Jurkat, Clone E6-1 (cell line): ENCODE measurements around the gene PDS5A.
"Not testable (repeated sequence)": the region's sequence is repeated elsewhere in the genome, so short reads cannot be mapped to it uniquely, and the experiment has no call there.

Source experiments
- DNase-seq: peaks from one replicate; pipeline ENCODE4 v3.0.0-alpha.2; 2011; ENCODE audit warnings: low read depth, low spot score
- H3K4me3 ChIP-seq: 2 replicates; pipeline ENCODE4 v1.5.1; 2011; ENCODE audit warnings: mild to moderate bottlenecking, low read length, control low read depth, moderate library complexity

The PDS5A gene

DNA sequence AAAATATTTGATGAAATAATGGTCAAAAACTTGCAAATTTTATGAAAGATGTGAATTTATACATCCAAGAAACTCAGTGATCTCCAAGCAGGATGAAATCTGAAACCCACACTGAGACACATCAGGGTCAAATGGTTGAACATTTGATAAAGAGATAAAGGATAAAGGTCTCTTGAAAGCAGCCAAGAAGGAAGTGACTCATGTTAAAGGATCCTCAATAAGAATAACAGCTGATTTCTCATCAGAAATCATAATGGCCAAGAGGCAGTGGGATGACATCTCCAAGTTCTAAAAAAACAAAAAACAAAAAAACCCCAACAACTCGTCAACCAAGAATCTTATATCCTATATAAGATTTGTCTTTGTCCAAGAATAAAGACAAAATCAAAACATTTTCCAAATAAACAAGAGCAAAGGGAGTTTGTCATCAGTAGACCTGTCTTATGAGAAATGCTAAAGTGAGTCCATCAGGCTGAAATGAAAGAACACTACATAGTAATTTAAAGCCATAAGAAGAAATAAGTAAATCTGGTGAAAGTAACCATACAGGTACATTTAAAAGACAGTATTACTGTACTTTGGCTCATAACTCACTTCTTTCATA, 121.7 kb downstream of the PDS5A start:
- no peak overlapping the region for H3K4me3 ChIP-seq
- DNase-seq = no peak

DNA sequence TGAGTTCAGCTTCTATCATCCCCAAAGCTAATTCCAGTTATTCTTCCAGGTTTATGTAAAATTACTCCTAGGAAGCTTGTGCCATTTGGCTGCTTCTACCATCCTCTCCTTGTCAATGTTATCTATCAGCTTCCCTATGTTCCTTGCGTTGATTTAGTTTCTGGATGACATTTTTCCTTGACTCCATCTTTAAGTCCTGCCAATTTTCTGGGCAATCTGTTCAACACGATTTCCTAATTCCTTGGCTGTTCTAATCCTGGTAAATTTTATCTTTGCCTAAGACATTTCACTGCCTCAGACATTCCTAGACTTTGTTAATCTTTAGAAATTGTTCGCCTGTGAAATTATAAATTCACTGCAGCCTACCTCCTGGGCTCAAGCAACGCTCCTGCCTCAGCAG, 125.1 kb downstream of the PDS5A start:
- no peak for DNase-seq
- H3K4me3 ChIP-seq = no peak overlapping the region

DNA sequence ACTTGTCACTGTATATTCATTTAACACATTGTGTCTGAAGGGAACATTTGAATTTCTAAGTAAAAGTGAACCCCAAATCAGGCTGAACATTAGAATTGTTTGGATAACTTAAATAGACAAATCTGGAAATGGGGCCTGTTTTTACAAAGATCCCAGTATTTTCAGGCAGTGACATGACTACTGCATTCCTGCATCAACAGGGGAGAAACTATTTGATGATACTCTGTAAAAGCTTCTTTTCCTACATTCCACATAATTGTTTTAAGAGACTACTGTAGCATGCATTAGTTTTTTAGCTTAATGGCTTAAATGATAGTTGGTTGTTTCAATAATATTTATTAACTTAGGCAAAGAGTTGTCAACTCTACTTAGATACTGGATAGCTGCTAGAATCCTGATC, 127.0 kb downstream of the PDS5A start:
- no peak overlapping the region for H3K4me3 ChIP-seq
- no peak for DNase-seq

DNA sequence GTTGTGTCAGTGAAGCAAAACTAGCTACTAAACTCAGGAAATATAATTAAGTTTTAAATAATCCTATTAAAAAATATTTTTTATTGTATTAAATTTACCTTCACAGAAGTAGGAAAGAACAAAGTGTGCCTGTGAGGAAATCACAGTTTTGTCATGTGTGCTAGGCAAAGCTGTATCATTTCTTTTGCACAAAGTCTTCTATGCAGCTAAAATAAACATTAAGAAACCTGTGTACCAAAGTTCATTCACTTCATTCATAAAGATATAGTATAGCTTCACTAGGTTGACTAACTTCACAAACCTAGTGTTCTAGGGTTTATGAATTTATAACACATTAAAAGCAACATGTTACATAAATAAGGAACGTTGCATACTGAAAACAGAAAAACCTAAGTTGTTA, 131.0 kb downstream of the PDS5A start:
- H3K4me3 ChIP-seq = no peak overlapping the region
- no peak for DNase-seq

DNA sequence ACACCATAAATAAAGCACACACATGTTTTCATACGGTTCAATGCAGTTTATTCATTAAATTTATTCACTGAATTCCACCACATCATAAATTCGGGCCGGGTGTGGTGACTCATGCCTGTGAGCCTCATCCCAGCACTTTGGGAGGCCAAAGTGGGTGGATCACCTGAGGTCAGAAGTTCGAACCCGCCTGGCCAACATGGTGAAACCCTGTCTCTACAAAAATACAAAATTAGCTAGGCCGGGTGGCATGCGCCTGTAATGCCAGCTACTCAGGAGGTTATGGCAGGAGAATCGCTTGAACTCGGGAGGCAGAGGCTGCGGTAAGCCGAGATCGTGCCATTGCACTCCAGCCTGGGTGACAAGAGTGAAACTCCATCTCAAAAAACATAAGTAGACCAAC, 131.6 kb downstream of the PDS5A start:
- no peak for DNase-seq
- H3K4me3 ChIP-seq = no peak overlapping the region

GRCh38 chr4:39841894-39842293, 135.8 kb downstream of the PDS5A start:
- no peak overlapping the region for H3K4me3 ChIP-seq
- DNase-seq = no peak

GRCh38 chr4:39840516-39840915, 137.2 kb downstream of the PDS5A start:
- DNase-seq, H3K4me3 ChIP-seq: not testable (repeated sequence)

GRCh38 chr4:39840027-39840426, 137.7 kb downstream of the PDS5A start:
- H3K4me3 ChIP-seq = no peak overlapping the region
- no peak for DNase-seq

DNA sequence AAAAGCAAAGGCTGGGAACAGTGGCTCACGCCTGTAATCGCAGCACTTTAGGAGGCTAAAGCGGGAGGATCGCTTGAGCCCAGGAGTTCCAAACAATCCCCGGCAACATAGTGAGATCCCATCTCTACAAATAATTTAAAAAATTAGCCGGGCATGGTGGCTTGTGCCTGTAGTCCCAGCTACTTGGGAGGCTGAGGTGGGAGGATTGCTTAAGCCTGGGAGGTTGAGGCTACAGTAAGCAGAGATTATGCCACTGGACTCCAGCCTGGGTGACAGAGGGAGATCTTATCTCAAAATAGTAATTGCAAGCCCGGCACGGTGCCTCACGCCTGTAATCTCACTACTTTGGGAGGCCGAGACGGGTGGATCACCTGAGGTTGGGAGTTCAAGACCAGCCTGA, 139.3 kb downstream of the PDS5A start:
- not testable (repeated sequence) for DNase-seq, H3K4me3 ChIP-seq

- no peak for DNase-seq
- no peak overlapping the region for H3K4me3 ChIP-seq
Measured at GRCh38 chr4:39834269-39834668, 143.4 kb downstream of the PDS5A start.

GRCh38 chr4:39825741-39826231, 151.9 kb downstream of the PDS5A start:
- no peak overlapping the region for H3K4me3 ChIP-seq
- DNase-seq = no peak

DNA sequence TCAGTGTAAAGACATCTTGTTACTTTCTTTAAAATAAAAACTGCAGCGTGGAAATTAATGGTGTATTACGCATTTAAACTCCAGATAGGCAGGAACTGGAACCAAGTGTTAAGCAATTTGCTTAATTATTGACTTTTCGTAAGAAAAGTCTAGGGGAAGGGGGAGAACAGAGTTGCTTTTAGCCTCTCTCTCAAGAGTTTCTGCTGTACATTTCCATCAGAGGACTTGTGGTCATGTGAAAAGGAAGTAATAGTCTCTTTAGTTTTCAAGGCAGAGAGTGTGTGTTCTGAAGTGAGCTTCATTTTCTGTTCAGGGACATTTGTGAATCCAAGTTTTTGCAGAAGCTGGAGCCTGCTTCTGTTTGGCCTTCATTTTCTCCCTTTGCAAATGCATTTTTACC, 152.6 kb downstream of the PDS5A start:
- no peak for DNase-seq
- no peak overlapping the region for H3K4me3 ChIP-seq

DNA sequence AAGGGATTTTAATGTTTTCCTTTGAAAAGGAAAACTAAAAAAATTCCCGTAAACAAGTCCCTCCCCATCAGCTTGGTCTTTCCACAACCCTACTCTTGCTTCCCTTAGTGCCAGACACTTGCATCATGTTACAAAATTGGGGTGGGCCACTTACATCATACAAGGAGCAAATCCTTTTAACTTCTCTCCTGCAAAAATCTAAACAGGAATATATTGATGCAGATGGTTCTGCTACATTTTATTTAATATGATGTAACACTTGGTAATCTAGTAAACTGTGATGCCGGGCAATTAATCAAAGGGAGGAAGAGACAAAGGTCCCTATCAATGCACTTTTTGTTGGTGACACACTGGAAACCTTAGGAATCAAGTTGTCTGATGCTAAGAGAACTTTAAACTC, 154.5 kb downstream of the PDS5A start:
- H3K4me3 ChIP-seq = no peak overlapping the region
- DNase-seq = no peak

DNA sequence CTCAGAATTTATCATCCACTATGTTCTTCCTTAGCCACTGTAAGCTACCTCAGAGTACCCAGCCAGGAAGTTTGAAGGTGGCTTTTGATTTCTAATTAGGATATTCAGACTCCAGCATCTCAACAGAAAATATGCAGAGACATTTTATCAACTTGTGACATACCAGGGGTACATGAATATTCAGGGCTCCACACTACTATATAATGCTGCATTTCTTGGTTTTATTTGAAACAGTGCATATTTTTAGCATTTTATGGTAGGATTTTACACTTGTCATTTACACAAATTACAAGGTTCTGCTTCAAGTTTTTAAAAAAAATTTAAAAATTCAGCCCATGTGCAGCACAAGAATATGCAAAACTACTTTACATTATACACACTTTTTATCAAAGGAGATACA, 155.0 kb downstream of the PDS5A start:
- DNase-seq = no peak
- no peak overlapping the region for H3K4me3 ChIP-seq

DNA sequence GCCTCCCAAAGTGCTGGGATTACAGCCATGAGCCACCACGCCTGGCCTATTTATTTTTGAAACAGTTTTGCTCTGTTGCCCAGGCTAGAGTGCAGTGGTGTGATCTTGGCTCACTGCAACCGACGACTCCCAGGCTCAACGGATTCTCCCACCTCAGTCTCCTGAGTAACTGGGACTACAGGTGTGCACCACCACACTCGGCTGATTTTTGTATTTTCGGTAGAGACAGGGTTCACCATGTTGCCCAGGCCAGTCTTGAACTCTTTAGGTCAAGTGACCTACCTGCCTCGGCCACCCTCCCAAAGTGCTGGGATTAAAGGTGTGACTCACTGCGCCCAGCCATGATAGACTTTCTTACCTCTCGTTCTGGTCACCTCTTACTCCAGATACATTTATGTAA, 155.8 kb downstream of the PDS5A start:
- no peak for DNase-seq
- no peak overlapping the region for H3K4me3 ChIP-seq

- DNase-seq = no peak
- no peak overlapping the region for H3K4me3 ChIP-seq
Measured at GRCh38 chr4:39820186-39820585, 157.5 kb downstream of the PDS5A start.

DNA sequence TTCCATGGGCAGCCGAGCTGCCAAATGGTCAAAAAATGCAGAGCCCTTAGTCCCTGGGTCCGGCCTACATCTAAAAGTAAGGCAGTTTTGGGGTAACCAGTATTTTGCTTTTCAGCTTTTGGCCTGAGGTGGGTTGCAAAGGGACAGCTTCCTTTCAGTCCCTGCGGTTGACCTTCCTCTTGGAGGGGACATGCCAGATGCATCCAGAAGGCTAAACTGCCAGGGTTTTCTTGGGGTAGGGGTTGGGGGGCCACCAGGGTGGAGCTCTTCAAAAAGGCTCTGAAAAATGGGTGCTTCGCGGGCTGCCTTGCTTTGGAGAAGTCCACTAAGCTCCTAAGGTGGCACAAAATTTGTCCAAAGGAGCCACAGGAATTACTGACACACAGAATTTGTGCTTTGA, 159.1 kb downstream of the PDS5A start:
- no peak for DNase-seq
- H3K4me3 ChIP-seq = no peak overlapping the region

DNA sequence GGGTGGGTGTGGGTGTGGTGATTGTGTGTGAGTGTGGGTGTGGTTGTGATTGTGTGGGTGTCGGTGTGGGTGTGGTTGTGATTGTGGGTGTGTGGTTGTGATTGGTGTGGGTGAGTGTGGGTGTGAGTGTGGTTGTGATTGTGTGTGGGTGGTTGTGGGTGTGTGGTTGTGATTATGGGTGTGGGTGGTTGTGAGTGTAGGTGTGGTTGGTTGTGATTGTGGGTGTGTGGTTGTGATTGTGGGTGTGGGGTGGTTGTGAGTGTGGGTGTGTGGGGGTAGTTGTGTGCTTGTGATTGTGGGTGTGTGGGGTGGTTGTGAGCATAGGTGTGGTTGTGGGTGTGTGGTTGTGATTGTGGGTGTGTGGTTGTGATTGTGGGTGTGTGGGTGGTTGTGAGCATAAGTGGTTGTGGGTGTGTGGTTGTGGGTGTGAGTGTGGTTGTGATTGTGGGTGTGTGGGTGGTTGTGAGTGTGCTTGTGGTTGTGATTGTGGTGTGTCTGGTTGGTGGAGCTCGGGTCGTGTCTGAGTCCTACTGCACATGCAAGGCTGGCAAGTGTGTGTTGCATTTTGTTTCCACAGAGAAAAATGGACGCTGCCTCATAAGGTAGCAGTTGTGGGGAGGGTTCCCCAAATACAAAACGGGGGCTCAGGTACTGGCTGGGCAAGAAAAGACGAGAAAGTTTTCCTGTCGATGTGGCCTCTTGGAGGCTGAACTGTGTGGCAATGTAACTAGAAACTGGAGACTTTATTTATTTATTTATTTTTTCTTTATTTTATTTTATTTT, 163.1 kb downstream of the PDS5A start:
- DNase-seq = peak; percentile 15
- no peak overlapping the region for H3K4me3 ChIP-seq

DNA sequence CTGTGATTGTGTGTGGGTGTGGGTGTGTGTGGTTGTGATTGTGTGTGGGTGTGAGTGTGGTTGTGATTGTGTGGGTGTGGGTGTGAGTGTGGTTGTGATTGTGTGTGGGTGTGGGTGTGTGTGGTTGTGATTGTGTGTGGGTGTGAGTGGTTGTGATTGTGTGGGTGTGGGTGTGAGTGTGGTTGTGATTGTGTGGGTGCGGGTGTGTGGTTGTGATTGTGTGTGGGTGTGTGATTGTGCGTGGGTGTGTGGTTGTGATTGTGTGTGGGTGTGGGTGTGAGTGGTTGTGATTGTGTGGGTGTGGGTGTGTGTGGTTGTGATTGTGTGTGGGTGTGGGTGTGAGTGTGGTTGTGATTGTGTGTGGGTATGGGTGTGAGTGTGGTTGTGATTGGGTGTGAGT, 163.9 kb downstream of the PDS5A start:
- not testable (repeated sequence) for DNase-seq, H3K4me3 ChIP-seq

DNA sequence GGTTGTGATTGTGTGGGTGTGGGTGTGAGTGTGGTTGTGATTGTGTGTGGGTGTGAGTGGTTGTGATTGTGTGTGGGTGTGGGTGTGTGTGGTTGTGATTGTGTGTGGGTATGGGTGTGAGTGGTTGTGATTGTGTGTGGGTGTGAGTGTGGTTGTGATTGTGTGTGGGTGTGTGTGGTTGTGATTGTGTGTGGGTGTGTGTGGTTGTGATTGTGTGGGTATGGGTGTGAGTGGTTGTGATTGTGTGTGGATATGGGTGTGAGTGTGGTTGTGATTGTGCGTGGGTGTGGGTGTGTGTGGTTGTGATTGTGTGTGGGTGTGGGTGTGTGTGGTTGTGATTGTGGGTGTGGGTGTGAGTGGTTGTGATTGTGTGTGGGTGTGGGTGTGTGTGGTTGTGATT, 164.7 kb downstream of the PDS5A start:
- not testable (repeated sequence) for H3K4me3 ChIP-seq, DNase-seq

DNA sequence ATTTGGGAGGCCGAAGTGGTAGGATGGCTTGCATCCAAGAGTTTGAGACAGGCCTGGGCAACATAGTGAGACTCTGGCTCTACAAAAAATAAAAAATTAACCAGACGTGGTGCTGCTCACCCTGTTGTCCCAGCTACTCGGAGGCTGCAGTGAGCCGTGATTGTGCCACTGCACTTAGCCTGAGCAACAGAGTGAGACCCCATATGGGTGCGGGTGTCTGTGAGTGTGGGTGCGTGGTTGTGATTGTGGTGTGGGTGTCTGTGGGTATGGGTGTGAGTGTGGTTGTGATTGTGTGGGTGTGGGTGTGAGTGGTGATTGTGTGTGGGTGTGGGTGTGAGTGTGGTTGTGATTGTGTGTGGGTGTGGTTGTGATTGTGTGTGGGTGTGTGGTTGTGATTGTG, 165.2 kb downstream of the PDS5A start:
- no peak overlapping the region for H3K4me3 ChIP-seq
- no peak for DNase-seq
